Measurements from ENCODE around the gene UST. TPM values are rescaled to one million over a fixed set of nuclear protein-coding genes. Genes with fewer than 3 reads are reported as not detected.
"Not testable (repeated sequence)": the region's sequence is repeated elsewhere in the genome, so short reads cannot be mapped to it uniquely, and the experiment has no call there.

Gene UST
- total RNA-seq, 1 donor from 2014 or later = under 0.01 TPM

GRCh38 chr6:148973538-148974208, 226.8 kb downstream of the UST start:
- no peak for DNase-seq (ENCODE audit: low read depth in 2 of 2)

- no peak for DNase-seq (ENCODE audit: low read depth in 2 of 2)
Observed at GRCh38 chr6:148974351-148974750, 227.5 kb downstream of the UST start.

- not testable (repeated sequence) for DNase-seq (ENCODE audit: low read depth in 2 of 2)
Observed at GRCh38 chr6:148978298-148978697, 231.5 kb downstream of the UST start.

- DNase-seq (ENCODE audit: low read depth in 2 of 2) = no peak
Observed at GRCh38 chr6:148979014-148979901, 232.4 kb downstream of the UST start.

GRCh38 chr6:148980234-148980633, 233.4 kb downstream of the UST start:
- DNase-seq (ENCODE audit: low read depth in 2 of 2) = no peak

- DNase-seq (ENCODE audit: low read depth in 2 of 2) = no peak
Observed at GRCh38 chr6:148981515-148981914, 234.7 kb downstream of the UST start.

- no peak for DNase-seq (ENCODE audit: low read depth in 2 of 2)
Observed at GRCh38 chr6:148983101-148983761, 236.4 kb downstream of the UST start.

- DNase-seq (ENCODE audit: low read depth in 2 of 2) = no peak
Observed at GRCh38 chr6:148983966-148984365, 237.1 kb downstream of the UST start.

- no peak for DNase-seq (ENCODE audit: low read depth in 2 of 2)
Observed at GRCh38 chr6:148984531-148985056, 237.8 kb downstream of the UST start.

GRCh38 chr6:148985499-148985898, 238.7 kb downstream of the UST start:
- DNase-seq (ENCODE audit: low read depth in 2 of 2) = no peak

GRCh38 chr6:148986608-148987007, 239.8 kb downstream of the UST start:
- no peak for DNase-seq (ENCODE audit: low read depth in 2 of 2)

- DNase-seq (ENCODE audit: low read depth in 2 of 2) = no peak
Observed at GRCh38 chr6:148987982-148988381, 241.2 kb downstream of the UST start.

- no peak for DNase-seq (ENCODE audit: low read depth in 2 of 2)
Observed at GRCh38 chr6:148989585-148989984, 242.8 kb downstream of the UST start.

- peak in 1 of 2 donors; percentile 6 for DNase-seq (ENCODE audit: low read depth in 2 of 2)
Observed at GRCh38 chr6:148990403-148990802, 243.6 kb downstream of the UST start.

- no peak for DNase-seq (ENCODE audit: low read depth in 2 of 2)
Observed at GRCh38 chr6:148996815-148997214, 250.0 kb downstream of the UST start.

GRCh38 chr6:148997865-148998264, 251.0 kb downstream of the UST start:
- DNase-seq (ENCODE audit: low read depth in 2 of 2) = no peak

GRCh38 chr6:148998704-148999103, 251.9 kb downstream of the UST start:
- no peak for DNase-seq (ENCODE audit: low read depth in 2 of 2)

- no peak for DNase-seq (ENCODE audit: low read depth in 2 of 2)
Observed at GRCh38 chr6:148999501-148999900, 252.7 kb downstream of the UST start.

GRCh38 chr6:148999929-149000468, 253.2 kb downstream of the UST start:
- DNase-seq (ENCODE audit: low read depth in 2 of 2) = peak in 1 of 2 donors; percentile 48

- no peak for DNase-seq (ENCODE audit: low read depth in 2 of 2)
Observed at GRCh38 chr6:149001422-149001821, 254.6 kb downstream of the UST start.

GRCh38 chr6:149003560-149003959, 256.7 kb downstream of the UST start:
- DNase-seq (ENCODE audit: low read depth in 2 of 2) = no peak

GRCh38 chr6:149004664-149005063, 257.8 kb downstream of the UST start:
- no peak for DNase-seq (ENCODE audit: low read depth in 2 of 2)
